Keratinocyte (primary cell): ENCODE measurements around the gene ANKMY1.

Experiments used
- EZH2 ChIP-seq: IDR thresholded peaks from one replicate; pipeline ENCODE4 v1.6.1; 2012; ENCODE audit warnings: inconsistent platforms, mild to moderate bottlenecking, low read length, moderate library complexity
- TF ChIP-seq, protein P1 (sequence below), 3 experiments: IDR thresholded peaks in 1 of 3; conservative IDR thresholded peaks in 1 of 3; optimal IDR thresholded peaks in 1 of 3; 2 replicates in 2 of 3; 3 replicates in 1 of 3; pipeline versions ENCODE3 to v1.5.1; 2011; ENCODE audit warnings: low read length in 3 of 3, mild to moderate bottlenecking in 3 of 3, moderate library complexity in 2 of 3, control low read depth in 1 of 3, inconsistent platforms in 1 of 3; ENCODE audit not compliant: insufficient read depth in 2 of 3; ENCODE audit errors: extremely low read depth in 1 of 3

DNA sequence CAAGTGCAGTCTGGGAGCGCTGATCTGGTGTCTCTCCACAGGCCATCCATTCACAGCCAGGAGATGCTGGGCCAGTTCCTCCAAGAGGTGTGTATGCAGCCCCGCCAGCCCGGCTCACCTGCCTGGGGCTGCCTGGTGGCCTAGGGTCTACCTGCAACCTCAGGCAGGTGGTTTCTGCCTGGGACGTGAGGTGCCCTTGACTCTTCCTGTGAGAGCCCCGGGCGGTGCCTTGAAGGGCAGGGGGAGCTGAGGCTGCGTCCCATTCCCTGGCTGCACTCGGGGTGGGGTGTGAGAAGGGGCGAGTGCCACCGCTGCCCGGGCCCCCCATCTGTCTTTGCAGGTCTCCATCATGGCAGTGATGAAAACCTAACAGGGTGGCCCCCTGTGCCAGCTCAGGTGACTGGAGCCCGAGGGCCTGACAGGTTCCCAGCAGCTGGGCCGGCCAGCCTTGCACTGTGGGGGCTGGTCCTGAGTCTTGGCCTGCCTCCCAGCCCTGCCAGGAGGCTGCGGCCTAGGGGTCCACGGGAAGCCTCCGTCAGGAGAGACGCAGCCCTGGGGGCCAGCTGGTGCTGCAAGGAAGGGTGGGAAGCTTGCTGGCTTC is 40.6 kb upstream of the ANKMY1 start:
- no peak for TF ChIP-seq EZH2
- TF ChIP-seq, protein P1, sequence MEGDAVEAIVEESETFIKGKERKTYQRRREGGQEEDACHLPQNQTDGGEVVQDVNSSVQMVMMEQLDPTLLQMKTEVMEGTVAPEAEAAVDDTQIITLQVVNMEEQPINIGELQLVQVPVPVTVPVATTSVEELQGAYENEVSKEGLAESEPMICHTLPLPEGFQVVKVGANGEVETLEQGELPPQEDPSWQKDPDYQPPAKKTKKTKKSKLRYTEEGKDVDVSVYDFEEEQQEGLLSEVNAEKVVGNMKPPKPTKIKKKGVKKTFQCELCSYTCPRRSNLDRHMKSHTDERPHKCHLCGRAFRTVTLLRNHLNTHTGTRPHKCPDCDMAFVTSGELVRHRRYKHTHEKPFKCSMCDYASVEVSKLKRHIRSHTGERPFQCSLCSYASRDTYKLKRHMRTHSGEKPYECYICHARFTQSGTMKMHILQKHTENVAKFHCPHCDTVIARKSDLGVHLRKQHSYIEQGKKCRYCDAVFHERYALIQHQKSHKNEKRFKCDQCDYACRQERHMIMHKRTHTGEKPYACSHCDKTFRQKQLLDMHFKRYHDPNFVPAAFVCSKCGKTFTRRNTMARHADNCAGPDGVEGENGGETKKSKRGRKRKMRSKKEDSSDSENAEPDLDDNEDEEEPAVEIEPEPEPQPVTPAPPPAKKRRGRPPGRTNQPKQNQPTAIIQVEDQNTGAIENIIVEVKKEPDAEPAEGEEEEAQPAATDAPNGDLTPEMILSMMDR (optimal IDR thresholded peaks at IDR 0.05 in 1 of 3, IDR thresholded peaks at IDR 0.05 in 1 of 3, conservative IDR thresholded peaks at IDR 0.05 in 1 of 3; ENCODE audit: extremely low read depth in 1 of 3, insufficient read depth in 2 of 3, low read length in 3 of 3), result no peak
